PC-9 (cell line): ENCODE measurements around the gene LSG1. TPM values are rescaled to one million over a fixed set of nuclear protein-coding genes. Genes with fewer than 3 reads are reported as not detected.

Source experiments
- BruUV-seq: library from RNA; stranded (reverse); fragments of 400-500 nt; replicated peaks from 2 replicates; lab custom pipeline; 2021; lab: Mats Ljungman, UMichigan
- CTCF ChIA-PET: fragments of 300-600 bp; sonication (Branson Sonifier 250); formaldehyde crosslinking; loops from one replicate; lab custom pipeline; 2022; ENCODE audit warnings: antibody characterized with exemption; lab: Charles Lee
- POLR2A ChIA-PET: fragments of 300-600 bp; sonication (Branson Sonifier 250); formaldehyde crosslinking; loops from one replicate; lab custom pipeline; 2022; ENCODE audit warnings: antibody characterized with exemption; ENCODE audit not compliant: unreplicated experiment; lab: Charles Lee
- DNase-seq, 2 experiments: peaks; one replicate each; pipeline versions ENCODE4 v3.0.0 to v3.0.0-alpha.2; 2015 to 2022; ENCODE audit warnings: mixed read lengths in 1 of 2
- H2AFZ ChIP-seq: fragments of 200-600 bp; sonication (generic); 2 replicates; pipeline ENCODE4 v1.8.1; 2017; ENCODE audit warnings: antibody characterized with exemption
- H3F3A ChIP-seq: fragments of 200-600 bp; sonication (generic); 2 replicates; pipeline ENCODE4 v1.8.1; 2017; ENCODE audit warnings: antibody characterized with exemption, mild to moderate bottlenecking, low read depth; ENCODE audit not compliant: insufficient read depth
- H3K27ac ChIP-seq: fragments of 200-600 bp; sonication (generic); 2 replicates; pipeline ENCODE4 v1.6.1; 2016; ENCODE audit warnings: mixed run types
- H3K27me3 ChIP-seq: fragments of 200-600 bp; sonication (generic); 2 replicates; pipeline ENCODE4 v1.6.1; 2016; ENCODE audit warnings: low read depth, mixed run types; ENCODE audit not compliant: insufficient read depth
- H3K36me3 ChIP-seq: fragments of 200-600 bp; sonication (generic); 2 replicates; pipeline ENCODE4 v1.6.1; 2016; ENCODE audit warnings: low read depth, mixed run types
- H3K4me1 ChIP-seq: fragments of 200-600 bp; sonication (generic); replicated peaks from 2 replicates; pipeline ENCODE4 v1.6.1; 2016; ENCODE audit warnings: mixed run types; ENCODE audit not compliant: insufficient read depth
- H3K4me2 ChIP-seq: fragments of 200-600 bp; sonication (generic); 2 replicates; pipeline ENCODE4 v1.6.1; 2017; ENCODE audit warnings: mixed run types
- H3K4me3 ChIP-seq: fragments of 200-600 bp; sonication (generic); 2 replicates; pipeline ENCODE4 v1.6.1; 2016; ENCODE audit warnings: mixed run types
- H3K79me2 ChIP-seq: fragments of 200-600 bp; sonication (generic); 2 replicates; pipeline ENCODE4 v1.6.1; 2017; ENCODE audit warnings: low read depth, mixed run types
- H3K9me2 ChIP-seq: fragments of 200-600 bp; sonication (generic); 2 replicates; pipeline ENCODE4 v1.8.1; 2017; ENCODE audit warnings: mild to moderate bottlenecking; ENCODE audit not compliant: insufficient read depth
- H3K9me3 ChIP-seq: fragments of 200-600 bp; sonication (generic); 2 replicates; pipeline ENCODE4 v1.8.1; 2016; ENCODE audit warnings: low read depth; ENCODE audit not compliant: insufficient read depth
- H4K20me1 ChIP-seq: fragments of 200-600 bp; sonication (generic); 2 replicates; pipeline ENCODE4 v1.8.1; 2017; ENCODE audit not compliant: insufficient read depth
- CTCF ChIP-seq: fragments of 200-600 bp; sonication (generic); conservative IDR thresholded peaks from 2 replicates; pipeline ENCODE4 v1.6.1; 2017; ENCODE audit warnings: mixed run types, antibody characterized with exemption, mild to moderate bottlenecking, moderate library complexity
- EZH2 ChIP-seq: fragments of 200-600 bp; sonication (generic); IDR thresholded peaks from 2 replicates; pipeline ENCODE4 v1.8.0; 2017; ENCODE audit warnings: antibody characterized with exemption, low read depth
- intact Hi-C: fragments of 100-400 bp; cut with micrococcal nuclease; formaldehyde crosslinking; loops from one replicate; pipeline ENCODE4 v1.10.0; 2022; ENCODE audit not compliant: unreplicated experiment
- total RNA-seq: library from RNA; stranded (reverse); gene quantifications from 2 replicates; pipeline ENCODE4 v1.2.3, GENCODE V29; 2021

LSG1 gene
- total RNA-seq, 1 experiment from 2014 or later: 71.8 TPM

GRCh38 chr3:194612221-194612620 lies 59.8 kb downstream of the LSG1 start:
- no TSS peak for BruUV-seq
- H3K4me3 ChIP-seq: no peak overlapping the region
- no peak overlapping the region for H3K4me2 ChIP-seq
- CTCF ChIA-PET: no interaction called here
- H2AFZ ChIP-seq: no peak overlapping the region
- intact Hi-C loops: no loop called here
- H3F3A ChIP-seq: 0 out of 2 replicates have a peak, but pooled peaks cover 5% of the 10 kb centered on the region
- POLR2A ChIA-PET: no interaction called here
- H3K4me1 ChIP-seq: no peaks in the 10 kb centered on the region
- H3K9me3 ChIP-seq: no peaks in the 10 kb centered on the region
- TF ChIP-seq EZH2 (no peak), CTCF (no peak)
- DNase-seq: no peak
- no peaks in the 10 kb centered on the region for H3K36me3 ChIP-seq
- H3K79me2 ChIP-seq: no peaks in the 10 kb centered on the region
- no peak overlapping the region for H3K27ac ChIP-seq
- H3K9me2 ChIP-seq: no peaks in the 10 kb centered on the region
- H3K27me3 ChIP-seq: no peaks in the 10 kb centered on the region
- no peaks in the 10 kb centered on the region for H4K20me1 ChIP-seq

- H3F3A ChIP-seq: 0 out of 2 replicates have a peak, but pooled peaks cover 5% of the 10 kb centered on the region
These were observed 61.3 kb downstream of the LSG1 start for GRCh38 chr3:194610689-194611088.

GRCh38 chr3:194609601-194610000 lies 62.4 kb downstream of the LSG1 start:
- H3K9me3 ChIP-seq: no peaks in the 10 kb centered on the region
- TF ChIP-seq CTCF (no peak), EZH2 (no peak)
- 0 out of 2 replicates have a peak, but pooled peaks cover 4% of the 10 kb centered on the region for H3F3A ChIP-seq
- H4K20me1 ChIP-seq: no peaks in the 10 kb centered on the region
- H3K36me3 ChIP-seq: no peaks in the 10 kb centered on the region
- H2AFZ ChIP-seq: no peak overlapping the region
- no peaks in the 10 kb centered on the region for H3K79me2 ChIP-seq
- H3K4me2 ChIP-seq: no peak overlapping the region
- H3K4me3 ChIP-seq: no peak overlapping the region
- DNase-seq: no peak
- no peaks in the 10 kb centered on the region for H3K9me2 ChIP-seq
- H3K27me3 ChIP-seq: no peaks in the 10 kb centered on the region
- intact Hi-C loops: no loop called here
- ChIA-PET CTCF (no interaction called here), POLR2A (no interaction called here)
- BruUV-seq: no TSS peak
- H3K4me1 ChIP-seq: no peaks in the 10 kb centered on the region
- no peak overlapping the region for H3K27ac ChIP-seq

More at GRCh38 chr3:194610689-194611088, 61.3 kb downstream of the LSG1 start:
- no peak overlapping the region for H3K4me3 ChIP-seq
- no peak for DNase-seq
- H3K4me2 ChIP-seq: no peak overlapping the region
- H3K79me2 ChIP-seq: no peaks in the 10 kb centered on the region
- TF ChIP-seq EZH2 (no peak), CTCF (no peak)
- H3K27ac ChIP-seq: no peak overlapping the region
- H3K4me1 ChIP-seq: no peaks in the 10 kb centered on the region
- no peaks in the 10 kb centered on the region for H3K36me3 ChIP-seq
- intact Hi-C loops: no loop called here
- no peaks in the 10 kb centered on the region for H3K9me2 ChIP-seq
- ChIA-PET POLR2A (no interaction called here), CTCF (interaction anchor here (0.6 to 0.8 kb wide), 2 partner anchors 15 to 376 kb away, joined by 3 to 10 read pairs; no protein-coding TSS in a partner anchor)
- H3K9me3 ChIP-seq: no peaks in the 10 kb centered on the region
- H2AFZ ChIP-seq: no peak overlapping the region
- no peaks in the 10 kb centered on the region for H3K27me3 ChIP-seq
- H4K20me1 ChIP-seq: no peaks in the 10 kb centered on the region
- BruUV-seq: no TSS peak
